SKM-1 (cell line): ENCODE results near the gene RINT1.
"Not testable (repeated sequence)": the region's sequence is repeated elsewhere in the genome, so short reads cannot be mapped to it uniquely, and the experiment has no call there.

Source experiments
- DNase-seq: peaks from one replicate; lab custom pipeline; 2025; ENCODE audit not compliant: unreplicated experiment; lab: John Stamatoyannopoulos, UW

The RINT1 gene

GRCh38 chr7:105531792-105532671, at the start of gene RINT1:
Gene RINT1, plus strand, starts transcription at chr7:105532201. Its CDS starts 115 bp downstream, at chr7:105532316.
- peak; percentile 93 for DNase-seq

GRCh38 chr7:105487579-105488571, 44.1 kb upstream of the RINT1 start:
- no peak for DNase-seq

GRCh38 chr7:105489409-105489808, 42.6 kb upstream of the RINT1 start:
- no peak for DNase-seq

GRCh38 chr7:105493196-105493922, 38.6 kb upstream of the RINT1 start:
- DNase-seq: no peak

GRCh38 chr7:105493923-105494315, 38.1 kb upstream of the RINT1 start:
- DNase-seq: no peak

- DNase-seq: no peak
Observed at GRCh38 chr7:105496521-105496920, 35.5 kb upstream of the RINT1 start.

GRCh38 chr7:105497016-105497415, 35.0 kb upstream of the RINT1 start:
- DNase-seq: no peak

- no peak for DNase-seq
Observed at GRCh38 chr7:105502173-105502572, 29.8 kb upstream of the RINT1 start.

- no peak for DNase-seq
Observed at GRCh38 chr7:105512415-105512814, 19.6 kb upstream of the RINT1 start.

- no peak for DNase-seq
Observed at GRCh38 chr7:105512926-105513526, 19.0 kb upstream of the RINT1 start.

- not testable (repeated sequence) for DNase-seq
Observed at GRCh38 chr7:105515610-105516009, 16.4 kb upstream of the RINT1 start.

GRCh38 chr7:105519353-105519752, 12.6 kb upstream of the RINT1 start:
- no peak for DNase-seq

GRCh38 chr7:105520620-105521019, 11.4 kb upstream of the RINT1 start:
- not testable (repeated sequence) for DNase-seq

- no peak for DNase-seq
Observed at GRCh38 chr7:105521027-105521716, 10.8 kb upstream of the RINT1 start.

GRCh38 chr7:105521717-105522463, 10.1 kb upstream of the RINT1 start, which contains the start of gene PUS7:
Gene PUS7, minus strand, starts transcription at chr7:105522271. Its CDS starts 13,759 bp downstream, at chr7:105508512.
- peak; percentile 65 for DNase-seq

GRCh38 chr7:105524423-105524822, 7.6 kb upstream of the RINT1 start:
- not testable (repeated sequence) for DNase-seq

GRCh38 chr7:105524840-105525239, 7.2 kb upstream of the RINT1 start:
- no peak for DNase-seq

GRCh38 chr7:105527737-105528136, 4.3 kb upstream of the RINT1 start:
- not testable (repeated sequence) for DNase-seq

- no peak for DNase-seq
Observed at GRCh38 chr7:105530126-105530525, 1.9 kb upstream of the RINT1 start.
